Smooth muscle cell of the coronary artery (primary cell): ENCODE measurements around the gene GRB14. TPM values are rescaled to one million over a fixed set of nuclear protein-coding genes. Genes with fewer than 3 reads are reported as not detected.

ENCODE experiments used
- total RNA-seq: library from RNA; depleted of rRNA; stranded (reverse); fragments of >200 nt; gene quantifications from 2 replicates; pipeline ENCODE4 v1.2.3, GENCODE V29; 2014; ENCODE audit warnings: low replicate concordance

Gene GRB14
- 0.35 and 7.5 TPM in 2 replicates for total RNA-seq

DNA sequence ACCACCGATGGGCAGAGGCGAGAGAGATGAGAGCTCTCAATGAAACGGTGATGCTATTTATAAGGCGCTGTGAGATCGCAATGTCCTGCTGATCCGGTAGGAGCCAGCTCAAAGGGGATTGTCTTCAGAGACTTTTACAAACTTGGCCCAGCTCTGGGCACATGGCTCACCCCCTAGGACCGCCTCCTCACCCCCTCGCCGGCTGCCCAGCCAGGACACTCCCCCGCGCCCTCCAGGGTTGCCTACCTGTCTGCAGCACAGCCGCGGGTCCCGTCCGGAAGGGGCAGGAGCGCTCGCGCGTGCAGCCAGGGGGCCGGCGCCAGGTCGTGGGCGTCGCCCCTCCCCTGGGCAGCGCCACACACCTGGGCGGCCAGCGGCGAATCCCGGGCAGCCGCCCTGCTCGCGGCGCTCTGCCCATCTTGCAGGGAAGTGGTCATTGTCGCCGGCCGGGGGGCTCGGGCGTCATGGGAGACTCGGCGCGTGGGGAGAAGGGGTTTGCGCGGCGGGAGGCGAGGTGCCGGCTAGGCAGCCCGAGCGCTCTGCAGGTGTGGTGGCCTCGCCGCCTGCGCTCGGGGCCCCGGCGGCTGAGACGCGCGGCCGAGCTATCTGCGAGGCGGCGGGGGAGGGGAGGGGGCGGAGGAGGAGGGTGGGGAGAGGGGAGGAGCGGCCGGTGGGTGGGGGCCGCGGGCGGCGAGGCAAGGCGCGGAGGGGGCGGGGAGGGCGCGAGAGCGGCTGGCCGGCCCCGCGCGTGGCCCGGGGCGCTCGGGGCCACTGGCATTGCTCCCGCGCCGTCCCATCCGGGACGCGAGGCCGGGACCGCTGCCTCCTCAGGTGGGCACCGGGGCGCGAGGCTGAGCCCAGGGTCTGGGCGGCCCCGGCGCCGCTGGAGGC, at the start of gene GRB14:
GRB14 (minus strand) TSS at position 610 of the 891 bp plus-strand sequence; CDS start at position 437, 173 bp downstream.

Other genes starting within 250 kb of the GRB14 start
- gene COBLL1, start 220.3 kb upstream of the GRB14 start, total RNA-seq: 2.2 and 5.7 TPM in 2 replicates